Panc1 (cell line): ENCODE data around the gene TRAFD1. TPM values are rescaled to one million over a fixed set of nuclear protein-coding genes. Genes with fewer than 3 reads are reported as not detected.

Experiments used
- ATAC-seq: fragments of 200-7000 bp; cut with Tn5 transposase; 2 replicates; pipeline ENCODE4 v1.9.1; 2020; ENCODE audit warnings: mild to moderate bottlenecking, moderate library complexity
- BruUV-seq: library from RNA; stranded (reverse); fragments of 400-500 nt; replicated peaks from 2 replicates; lab custom pipeline; 2021; lab: Mats Ljungman, UMichigan
- CTCF ChIA-PET: fragments of 300-600 bp; sonication (Branson Sonifier 250); formaldehyde crosslinking; loops from one replicate; lab custom pipeline; 2022; ENCODE audit warnings: antibody characterized with exemption; lab: Charles Lee
- POLR2A ChIA-PET: fragments of 300-600 bp; sonication (Branson Sonifier 250); formaldehyde crosslinking; loops from one replicate; lab custom pipeline; 2022; ENCODE audit warnings: antibody characterized with exemption; lab: Charles Lee
- DNase-seq: peaks from one replicate; pipeline ENCODE4 v3.0.0-alpha.2; 2010; ENCODE audit warnings: low read depth, low spot score
- H3K27ac ChIP-seq: 2 replicates; pipeline ENCODE4 v1.5.1; 2011; ENCODE audit warnings: mild to moderate bottlenecking, low read length, inconsistent platforms
- H3K27me3 ChIP-seq: fragments of 200-500 bp; sonication (Bioruptor generic); 2 replicates; pipeline ENCODE4 v1.6.0; 2014; ENCODE audit warnings: low read length, inconsistent platforms; ENCODE audit not compliant: control insufficient read depth, insufficient read depth
- H3K36me3 ChIP-seq: fragments of 200-500 bp; sonication (Bioruptor generic); 2 replicates; pipeline ENCODE4 v1.5.1; 2014; ENCODE audit warnings: inconsistent platforms, mild to moderate bottlenecking, low read length, moderate library complexity; ENCODE audit not compliant: control insufficient read depth, insufficient read depth
- H3K4me1 ChIP-seq: 2 replicates; pipeline ENCODE4 v1.5.1; 2011; ENCODE audit warnings: inconsistent platforms, mild to moderate bottlenecking, low read length, moderate library complexity; ENCODE audit not compliant: control insufficient read depth, insufficient read depth
- H3K4me3 ChIP-seq, 2 experiments: 2 replicates each; pipeline ENCODE4 v1.5.1; 2011 to 2012; ENCODE audit warnings: low read depth in 2 of 2, low read length in 2 of 2, mild to moderate bottlenecking in 2 of 2, inconsistent platforms in 1 of 2, moderate library complexity in 1 of 2
- H3K9me3 ChIP-seq: fragments of 200-500 bp; sonication (Bioruptor generic); 2 replicates; pipeline ENCODE4 v1.5.1; 2014; ENCODE audit warnings: low read depth, mild to moderate bottlenecking, inconsistent platforms, low read length, moderate library complexity; ENCODE audit not compliant: control insufficient read depth, insufficient read depth
- POLR2AphosphoS5 ChIP-seq: IDR thresholded peaks from 2 replicates; pipeline ENCODE4 v1.6.1; 2012; ENCODE audit warnings: mild to moderate bottlenecking, low read depth, low read length, moderate library complexity
- SIN3A ChIP-seq: IDR thresholded peaks from 2 replicates; pipeline ENCODE4 v1.6.1; 2012; ENCODE audit warnings: low read depth, mild to moderate bottlenecking, low read length, moderate library complexity, borderline replicate concordance; ENCODE audit not compliant: insufficient read depth
- TCF7L2 ChIP-seq: IDR thresholded peaks from 2 replicates; pipeline ENCODE4 v1.6.1; 2011; ENCODE audit warnings: mild to moderate bottlenecking, low read depth, low read length, inconsistent platforms
- in situ Hi-C: cut with HindIII; loops from 2 replicates; pipeline ENCODE4 v1.10.0; 2016; ENCODE audit warnings: low sequenced_read_pairs, low pct_unique_long_range_greater_than_20kb
- intact Hi-C: fragments of 100-400 bp; cut with micrococcal nuclease; formaldehyde crosslinking; loops from one replicate; pipeline ENCODE4 v1.10.0; 2022; ENCODE audit not compliant: unreplicated experiment
- total RNA-seq: library from RNA; stranded (reverse); gene quantifications from one replicate; pipeline ENCODE4 v1.2.1, GENCODE V29; 2021; ENCODE audit not compliant: unreplicated experiment
- TF ChIP-seq, protein P1 (sequence below), 2 experiments: IDR thresholded peaks; 2 replicates each; pipeline ENCODE4 v1.6.1; 2011 to 2012; ENCODE audit warnings: low read depth in 2 of 2, control low read depth in 1 of 2, low read length in 1 of 2, mild to moderate bottlenecking in 1 of 2, moderate library complexity in 1 of 2; ENCODE audit not compliant: insufficient read depth in 1 of 2
- TF ChIP-seq, protein P2 (sequence below): fragments of 450-650 bp; IDR thresholded peaks from 2 replicates; pipeline ENCODE4 v1.5.1; 2017; ENCODE audit warnings: mild to moderate bottlenecking

The TRAFD1 gene
- total RNA-seq, 1 experiment from 2014 or later: 32.9 TPM

DNA sequence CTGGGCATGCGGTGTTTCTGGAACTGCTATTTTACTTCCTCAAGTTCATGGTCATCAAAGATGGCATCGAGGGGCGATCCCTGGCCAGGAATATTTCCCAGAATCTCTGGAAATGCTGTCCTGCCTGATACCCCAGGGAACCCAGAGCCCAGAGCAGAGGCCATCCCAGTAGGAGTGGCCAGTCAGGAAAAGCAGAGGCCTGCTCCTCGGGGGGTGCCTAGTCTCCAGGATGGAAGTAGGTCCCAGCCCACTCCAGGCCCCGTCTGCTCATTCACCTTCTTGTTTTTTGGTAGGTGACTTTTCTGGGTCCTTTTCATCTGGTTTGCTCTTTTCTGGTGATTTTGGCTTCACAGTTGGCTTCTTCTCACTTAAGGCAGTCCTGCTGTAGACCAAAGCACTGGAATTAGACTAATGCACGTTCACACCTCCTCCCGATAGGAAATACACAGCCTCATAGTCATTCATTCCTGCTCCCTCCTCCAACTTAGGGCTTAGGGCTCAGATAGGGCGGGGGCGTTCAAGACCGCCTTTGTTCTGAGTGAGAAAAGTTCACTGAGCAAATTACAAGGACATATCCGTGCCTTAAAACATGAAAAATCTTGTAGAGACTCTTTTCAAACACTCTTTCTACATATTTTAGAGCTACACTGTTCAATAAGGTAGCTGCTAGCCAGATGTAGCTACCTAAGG, 51.1 kb downstream of the TRAFD1 start:
- ATAC-seq: no peak
- CTCF ChIA-PET: no interaction called here
- TF ChIP-seq, protein P1, sequence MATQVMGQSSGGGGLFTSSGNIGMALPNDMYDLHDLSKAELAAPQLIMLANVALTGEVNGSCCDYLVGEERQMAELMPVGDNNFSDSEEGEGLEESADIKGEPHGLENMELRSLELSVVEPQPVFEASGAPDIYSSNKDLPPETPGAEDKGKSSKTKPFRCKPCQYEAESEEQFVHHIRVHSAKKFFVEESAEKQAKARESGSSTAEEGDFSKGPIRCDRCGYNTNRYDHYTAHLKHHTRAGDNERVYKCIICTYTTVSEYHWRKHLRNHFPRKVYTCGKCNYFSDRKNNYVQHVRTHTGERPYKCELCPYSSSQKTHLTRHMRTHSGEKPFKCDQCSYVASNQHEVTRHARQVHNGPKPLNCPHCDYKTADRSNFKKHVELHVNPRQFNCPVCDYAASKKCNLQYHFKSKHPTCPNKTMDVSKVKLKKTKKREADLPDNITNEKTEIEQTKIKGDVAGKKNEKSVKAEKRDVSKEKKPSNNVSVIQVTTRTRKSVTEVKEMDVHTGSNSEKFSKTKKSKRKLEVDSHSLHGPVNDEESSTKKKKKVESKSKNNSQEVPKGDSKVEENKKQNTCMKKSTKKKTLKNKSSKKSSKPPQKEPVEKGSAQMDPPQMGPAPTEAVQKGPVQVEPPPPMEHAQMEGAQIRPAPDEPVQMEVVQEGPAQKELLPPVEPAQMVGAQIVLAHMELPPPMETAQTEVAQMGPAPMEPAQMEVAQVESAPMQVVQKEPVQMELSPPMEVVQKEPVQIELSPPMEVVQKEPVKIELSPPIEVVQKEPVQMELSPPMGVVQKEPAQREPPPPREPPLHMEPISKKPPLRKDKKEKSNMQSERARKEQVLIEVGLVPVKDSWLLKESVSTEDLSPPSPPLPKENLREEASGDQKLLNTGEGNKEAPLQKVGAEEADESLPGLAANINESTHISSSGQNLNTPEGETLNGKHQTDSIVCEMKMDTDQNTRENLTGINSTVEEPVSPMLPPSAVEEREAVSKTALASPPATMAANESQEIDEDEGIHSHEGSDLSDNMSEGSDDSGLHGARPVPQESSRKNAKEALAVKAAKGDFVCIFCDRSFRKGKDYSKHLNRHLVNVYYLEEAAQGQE (IDR thresholded peaks at IDR 0.05; ENCODE audit: insufficient read depth in 1 of 2, low read depth in 2 of 2, low read length in 1 of 2): no peak
- TF ChIP-seq SIN3A (no peak), POLR2AphosphoS5 (no peak), TCF7L2 (no peak)
- TF ChIP-seq, protein P2, sequence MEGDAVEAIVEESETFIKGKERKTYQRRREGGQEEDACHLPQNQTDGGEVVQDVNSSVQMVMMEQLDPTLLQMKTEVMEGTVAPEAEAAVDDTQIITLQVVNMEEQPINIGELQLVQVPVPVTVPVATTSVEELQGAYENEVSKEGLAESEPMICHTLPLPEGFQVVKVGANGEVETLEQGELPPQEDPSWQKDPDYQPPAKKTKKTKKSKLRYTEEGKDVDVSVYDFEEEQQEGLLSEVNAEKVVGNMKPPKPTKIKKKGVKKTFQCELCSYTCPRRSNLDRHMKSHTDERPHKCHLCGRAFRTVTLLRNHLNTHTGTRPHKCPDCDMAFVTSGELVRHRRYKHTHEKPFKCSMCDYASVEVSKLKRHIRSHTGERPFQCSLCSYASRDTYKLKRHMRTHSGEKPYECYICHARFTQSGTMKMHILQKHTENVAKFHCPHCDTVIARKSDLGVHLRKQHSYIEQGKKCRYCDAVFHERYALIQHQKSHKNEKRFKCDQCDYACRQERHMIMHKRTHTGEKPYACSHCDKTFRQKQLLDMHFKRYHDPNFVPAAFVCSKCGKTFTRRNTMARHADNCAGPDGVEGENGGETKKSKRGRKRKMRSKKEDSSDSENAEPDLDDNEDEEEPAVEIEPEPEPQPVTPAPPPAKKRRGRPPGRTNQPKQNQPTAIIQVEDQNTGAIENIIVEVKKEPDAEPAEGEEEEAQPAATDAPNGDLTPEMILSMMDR: no peak

DNA sequence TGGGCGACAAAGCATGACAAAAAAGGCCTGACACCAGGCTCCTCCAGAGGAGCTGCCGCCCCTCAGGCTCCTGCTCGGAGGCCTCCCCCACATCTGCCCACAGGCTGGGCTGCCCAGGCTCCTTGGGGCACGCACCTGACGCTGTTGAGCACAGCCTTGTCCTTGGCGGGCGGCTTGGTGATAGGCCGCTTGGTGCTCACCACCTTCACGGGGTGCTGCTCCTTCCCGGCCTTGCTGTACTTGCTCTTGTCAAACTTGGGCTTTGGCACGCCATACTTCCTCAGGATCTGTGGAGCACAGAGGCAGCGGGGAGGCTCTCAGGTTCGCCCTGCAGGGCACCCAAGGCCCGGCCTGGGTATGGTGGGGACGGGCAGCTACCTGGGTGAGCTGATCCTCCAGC, 53.4 kb downstream of the TRAFD1 start:
- no peak overlapping the region for H3K4me3 ChIP-seq
- ChIA-PET POLR2A (no interaction called here), CTCF (no interaction called here)
- H3K9me3 ChIP-seq: no peaks in the 10 kb centered on the region
- no peak for ATAC-seq
- in situ Hi-C loops (no loop called here), intact Hi-C loops (no loop called here)
- TF ChIP-seq TCF7L2 (no peak), POLR2AphosphoS5 (no peak), SIN3A (no peak)
- TF ChIP-seq, protein P2: no peak
- TF ChIP-seq, protein P1 (IDR thresholded peaks at IDR 0.05; ENCODE audit: insufficient read depth in 1 of 2, low read depth in 2 of 2, low read length in 1 of 2): no peak
- peaks cover 2% of the 10 kb centered on the region; the same call in 1 of the 2 replicates for H3K36me3 ChIP-seq
- DNase-seq: no peak
- H3K27ac ChIP-seq: no peak overlapping the region
- no peaks in the 10 kb centered on the region for H3K4me1 ChIP-seq
- H3K27me3 ChIP-seq: no peaks in the 10 kb centered on the region
- BruUV-seq: no TSS peak

More for the DNA sequence above, 51.1 kb downstream of the TRAFD1 start:
- intact Hi-C loops: no loop called here
- Histone ChIP-seq H3K36me3 (peaks cover 2% of the 10 kb centered on the region; the same call in 1 of the 2 replicates), H3K4me3 (no peak overlapping the region), H3K27me3 (no peaks in the 10 kb centered on the region), H3K9me3 (no peaks in the 10 kb centered on the region), H3K27ac (no peak overlapping the region), H3K4me1 (no peaks in the 10 kb centered on the region)
- no peak for DNase-seq
- POLR2A ChIA-PET: no interaction called here
- in situ Hi-C loops: no loop called here
- BruUV-seq: no TSS peak
